Activated CD8-positive, alpha-beta memory T cell treated with anti-CD3 and anti-CD28 coated beads, Interleukin-2, amount 50 U/mL, for 4 hours (primary cell): Measurements from ENCODE around the gene POR.
A peak's percentile ranks its signal among the peaks of the same experiment; 100 is the strongest.
"Not testable (repeated sequence)": the region's sequence is repeated elsewhere in the genome, so short reads cannot be mapped to it uniquely, and the experiment has no call there.

ENCODE experiments used
- DNase-seq: peaks from one replicate; pipeline ENCODE4 v3.0.0-alpha.2; 2020

Gene POR

DNA sequence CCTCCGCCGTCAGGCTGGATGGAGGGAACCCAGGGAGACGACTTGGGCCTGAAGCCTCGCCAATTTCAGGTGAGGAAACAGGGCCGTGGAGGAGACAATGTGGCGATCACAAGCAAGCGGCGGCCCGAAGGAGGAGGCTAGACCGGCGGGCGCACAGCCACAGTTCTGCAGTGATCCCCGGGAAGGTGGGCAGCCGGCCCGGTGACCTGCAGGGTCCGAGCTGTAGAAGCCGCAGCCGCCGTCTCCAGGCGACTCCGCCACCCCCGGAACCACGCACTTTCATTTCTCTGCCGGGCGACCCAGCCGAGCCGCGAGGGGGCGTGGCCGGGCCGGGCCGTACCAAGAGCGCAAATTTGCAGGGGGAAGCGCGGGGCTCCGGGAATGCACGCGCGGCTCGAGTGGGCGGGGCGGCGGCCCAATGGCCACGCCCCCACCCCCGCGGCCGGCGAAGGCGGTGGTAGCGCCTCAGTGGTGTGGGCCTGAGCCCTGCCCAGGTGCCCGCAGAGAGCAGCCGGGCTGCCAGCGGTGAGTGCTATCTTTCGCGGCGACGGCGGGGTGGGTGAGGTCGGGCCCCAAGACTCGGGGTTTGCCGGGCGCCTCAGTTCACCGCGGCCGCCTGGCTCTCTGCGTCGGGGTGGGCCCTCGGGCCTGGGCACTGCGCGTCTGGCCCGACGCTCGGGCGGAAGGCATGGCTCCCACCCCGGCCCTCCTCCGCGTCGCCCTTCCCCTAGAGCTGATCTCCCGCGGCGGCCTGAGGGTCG, at the start of gene POR:
Gene POR, plus strand, starts transcription at position 501 of the 761 bp plus-strand sequence. CDS start 38,847 bp downstream, outside the sequence.
- DNase-seq = peak; percentile 98

DNA sequence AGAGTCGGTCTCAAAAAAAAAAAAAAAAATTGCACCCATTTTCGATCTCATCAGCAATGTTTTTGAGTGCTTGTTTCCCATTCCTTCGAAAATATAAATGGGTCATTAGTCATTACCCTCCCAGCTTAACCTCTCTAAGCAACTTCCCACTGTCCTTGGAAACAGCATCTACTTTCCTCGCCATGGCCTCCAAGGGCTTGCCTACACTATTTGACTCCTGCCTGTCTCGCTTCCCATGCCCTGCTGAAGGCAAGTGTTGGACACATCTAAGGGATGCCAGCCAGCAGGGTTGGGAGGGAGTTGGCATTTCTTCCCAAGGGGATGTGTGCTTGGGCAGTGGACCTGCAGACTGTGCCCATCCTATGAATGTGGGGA, 48.9 kb upstream of the POR start:
- no peak for DNase-seq

DNA sequence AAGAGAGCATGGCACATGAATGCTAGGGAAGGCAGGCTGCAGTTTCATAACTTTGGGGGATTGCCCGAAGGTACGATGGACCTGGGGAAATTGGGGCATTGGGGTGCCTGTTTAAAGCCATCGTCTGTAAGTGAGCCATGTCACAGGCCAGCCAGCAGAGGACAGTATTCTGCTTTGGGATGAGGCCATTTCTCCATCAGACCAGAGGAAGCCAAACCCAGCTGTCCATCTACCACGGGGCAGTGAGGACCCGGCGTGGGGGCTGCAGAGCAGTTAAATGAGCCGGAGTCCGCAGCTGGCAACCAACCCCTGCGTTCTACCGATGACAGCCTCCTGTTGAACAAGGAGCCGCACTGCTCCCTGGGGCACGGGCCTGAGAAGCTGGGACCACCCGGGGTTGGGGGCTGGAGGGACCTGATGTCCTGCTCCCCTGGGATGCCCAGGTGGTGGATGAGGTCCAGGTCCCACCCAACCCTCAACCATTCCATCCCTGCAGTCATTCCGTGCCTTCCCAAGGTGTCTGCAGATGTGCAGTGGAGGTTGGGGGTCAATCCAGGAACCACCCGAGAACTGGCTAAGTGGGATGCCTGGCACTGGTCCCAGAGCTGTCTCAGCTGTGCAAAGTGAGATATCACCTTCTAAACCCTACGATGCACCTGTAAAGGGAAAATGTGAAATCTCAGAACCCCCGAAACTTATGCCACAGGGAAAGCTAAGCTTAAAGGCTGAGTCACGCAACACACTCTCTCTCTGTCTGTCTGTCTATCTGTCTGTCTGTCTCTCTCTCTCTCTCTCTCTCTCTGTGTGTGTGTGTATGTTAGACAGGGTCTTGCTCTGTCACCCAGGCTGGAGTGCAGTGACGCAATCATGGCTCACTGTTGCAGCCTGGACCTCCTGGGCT, 48.2 kb upstream of the POR start:
- DNase-seq = peak; percentile 46

DNA sequence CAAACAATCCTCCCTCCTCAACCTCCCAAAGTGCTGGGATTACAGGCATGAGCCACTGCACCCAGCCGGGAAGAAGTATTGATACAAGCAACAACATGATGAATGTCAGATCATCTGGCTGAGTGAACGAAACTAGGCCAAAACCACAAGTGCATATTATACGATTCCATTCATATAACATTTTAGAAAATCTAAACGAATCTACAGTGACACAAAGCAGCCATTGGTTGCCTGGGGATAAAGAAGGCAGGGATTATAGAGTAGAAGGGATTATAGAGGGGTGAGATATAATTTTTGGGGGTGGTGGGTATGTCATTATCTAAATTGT, 47.6 kb upstream of the POR start:
- DNase-seq = no peak

DNA sequence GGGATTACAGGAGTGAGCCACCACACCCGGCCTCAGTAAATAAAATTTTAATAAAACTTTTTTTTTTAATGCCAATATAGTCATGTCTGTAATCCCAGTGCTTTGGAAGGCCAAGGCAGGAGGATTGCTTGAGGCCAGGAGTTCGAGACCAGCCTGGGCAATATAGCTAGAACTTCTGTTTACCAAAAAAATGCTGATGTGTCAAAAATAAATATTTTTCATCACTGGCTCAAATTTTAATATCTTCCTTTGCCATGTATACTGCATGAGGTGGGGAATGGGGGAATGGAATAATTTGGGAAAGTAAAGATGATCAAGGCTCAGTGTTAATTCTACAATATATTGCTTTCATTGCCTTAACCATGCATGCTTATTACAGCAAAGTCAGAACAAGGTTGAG, 46.8 kb upstream of the POR start:
- DNase-seq = no peak

GRCh38 chr7:75869776-75870379, 45.1 kb upstream of the POR start:
- DNase-seq = no peak

- no peak for DNase-seq
These were observed 44.3 kb upstream of the POR start for GRCh38 chr7:75870557-75871161.

DNA sequence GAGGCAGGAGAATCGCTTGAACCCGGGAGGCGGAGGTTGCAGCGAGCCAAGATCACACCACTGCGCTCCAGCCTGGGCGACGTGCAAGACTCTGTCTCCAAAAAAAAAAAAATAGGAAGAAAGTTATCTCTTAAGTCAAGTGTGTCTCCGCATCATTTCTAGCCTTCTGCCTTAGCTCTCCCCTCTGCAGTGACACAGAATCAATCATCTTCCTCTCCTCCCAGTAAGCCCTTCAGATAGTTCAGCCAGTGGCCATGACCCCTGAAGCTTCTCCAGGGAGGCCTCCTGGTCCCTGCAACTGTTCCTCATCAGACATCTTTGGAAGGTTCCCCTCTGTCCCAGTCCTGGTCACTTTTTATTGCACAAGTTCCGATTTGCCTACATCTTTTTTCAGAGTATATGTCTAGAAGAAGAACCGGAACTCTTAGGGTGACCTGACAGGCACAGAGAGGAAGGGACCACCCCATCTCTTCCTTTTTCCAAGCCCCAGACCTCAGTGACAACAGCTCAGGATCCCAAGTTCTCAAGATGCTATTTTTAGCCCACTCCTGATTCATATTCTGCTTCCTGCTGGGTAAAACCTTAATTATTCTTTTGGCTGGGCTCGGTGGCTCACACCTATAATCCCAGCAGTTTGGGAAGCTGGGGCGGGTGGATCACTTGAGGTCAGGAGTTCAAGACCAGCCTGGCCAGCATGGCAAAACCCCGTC, 42.7 kb upstream of the POR start:
- DNase-seq = no peak

GRCh38 chr7:75874180-75874579, 40.8 kb upstream of the POR start:
- DNase-seq = not testable (repeated sequence)

GRCh38 chr7:75875113-75876080, 39.6 kb upstream of the POR start:
- DNase-seq = no peak

DNA sequence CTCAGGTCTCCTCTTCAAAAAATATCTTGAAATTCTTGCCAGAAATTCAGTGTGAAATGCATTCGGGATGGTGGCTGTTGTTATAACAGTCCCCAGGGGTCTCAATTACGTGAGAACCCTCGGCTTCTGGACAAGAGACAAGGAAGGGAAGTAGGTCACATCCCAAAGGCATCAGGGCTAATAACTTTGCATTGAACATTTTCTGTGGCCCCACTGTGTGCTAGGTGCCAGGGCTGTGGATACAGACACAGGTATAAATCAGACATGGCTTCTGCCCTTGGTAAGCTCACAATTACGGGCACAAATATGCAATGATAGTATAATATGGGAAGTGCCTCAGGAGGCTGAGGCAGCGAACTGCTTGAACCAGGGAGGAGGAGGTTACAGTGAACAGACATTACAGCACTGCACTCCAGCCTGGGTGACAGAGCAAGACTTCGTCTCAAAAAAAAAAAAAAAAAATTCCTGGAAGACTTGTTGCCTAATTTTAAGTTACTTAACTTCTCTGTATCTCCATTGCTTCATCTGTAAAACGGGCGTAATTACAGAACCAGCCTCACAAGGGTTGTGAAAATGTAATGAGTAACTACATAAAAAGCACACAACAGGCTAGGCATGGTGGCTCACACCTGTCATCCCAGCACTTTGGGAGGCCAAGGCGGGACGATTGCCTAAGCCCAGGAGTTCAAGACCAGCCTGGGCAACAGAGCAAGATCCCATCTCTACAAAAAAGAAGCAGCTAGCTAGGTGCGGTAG, 38.7 kb upstream of the POR start:
- DNase-seq = no peak

GRCh38 chr7:75878312-75878768, 36.6 kb upstream of the POR start:
- no peak for DNase-seq

DNA sequence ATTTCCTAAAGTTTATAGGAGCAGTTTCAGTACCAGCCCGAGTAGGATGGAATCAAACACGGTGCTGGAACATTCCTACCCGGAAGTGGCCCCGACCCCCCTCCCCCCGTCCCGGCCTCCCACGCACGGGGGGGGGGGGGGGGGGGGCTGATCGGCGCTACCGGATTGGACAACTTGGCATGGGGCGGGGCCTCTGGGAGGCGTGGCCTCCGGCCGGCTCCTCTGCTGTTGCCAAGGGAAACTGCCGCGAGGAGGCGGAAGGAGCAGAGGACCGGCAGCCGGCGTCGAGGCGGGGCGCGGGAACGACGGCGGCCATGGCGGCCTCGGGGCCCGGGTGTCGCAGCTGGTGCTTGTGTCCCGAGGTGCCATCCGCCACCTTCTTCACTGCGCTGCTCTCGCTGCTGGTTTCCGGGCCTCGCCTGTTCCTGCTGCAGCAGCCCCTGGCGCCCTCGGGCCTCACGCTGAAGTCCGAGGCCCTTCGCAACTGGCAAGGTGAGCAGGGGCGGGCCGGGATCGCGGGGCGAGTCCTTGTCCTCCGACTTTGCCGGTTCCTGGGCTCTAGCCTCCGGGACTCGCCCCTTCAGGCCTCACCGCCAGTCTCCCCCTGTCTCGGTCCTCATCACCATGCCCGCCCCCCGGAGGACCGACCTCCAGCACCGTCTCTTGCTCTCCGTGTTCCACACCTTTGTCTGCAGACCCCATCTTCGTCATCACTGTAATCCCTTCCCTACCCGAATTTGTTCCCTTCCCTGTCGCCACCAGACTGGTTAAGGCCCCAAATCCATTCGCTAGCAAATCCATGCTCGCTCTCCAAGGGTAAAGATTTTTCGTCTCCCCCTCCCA, 36.0 kb upstream of the POR start, which contains the start of gene RHBDD2:
Gene RHBDD2, plus strand, starts transcription at position 266 of the 843 bp plus-strand sequence. Its CDS starts 49 bp downstream, at position 315.
- peak; percentile 98 for DNase-seq

GRCh38 chr7:75879771-75880184, 35.2 kb upstream of the POR start:
- no peak for DNase-seq

DNA sequence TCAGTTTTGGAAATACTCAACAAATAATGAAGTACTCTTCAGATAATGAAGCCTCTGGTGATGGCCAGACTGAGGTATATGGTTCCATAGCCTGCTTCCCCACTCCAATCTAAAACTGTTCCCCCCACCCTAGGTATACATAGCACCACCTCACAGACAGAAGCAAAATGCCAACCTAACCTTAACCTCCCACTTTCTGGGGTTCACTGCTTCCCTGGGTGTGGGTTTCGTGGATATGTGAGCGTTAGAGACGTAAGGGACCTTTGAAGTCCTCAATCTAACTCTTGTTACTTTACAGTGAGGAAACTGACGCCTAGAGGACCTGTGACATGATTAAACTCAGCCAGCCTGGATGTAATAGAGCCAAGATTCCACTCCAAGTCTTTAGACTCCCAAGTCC, 34.7 kb upstream of the POR start:
- DNase-seq = no peak

GRCh38 chr7:75881436-75882095, 33.4 kb upstream of the POR start:
- DNase-seq = no peak

GRCh38 chr7:75883265-75883824, 31.6 kb upstream of the POR start:
- not testable (repeated sequence) for DNase-seq

GRCh38 chr7:75884476-75884875, 30.5 kb upstream of the POR start:
- DNase-seq = no peak

- no peak for DNase-seq
These were observed 29.9 kb upstream of the POR start for GRCh38 chr7:75885036-75885435.
